MM.1S (cell line): ENCODE results near the gene PSMD11.

Source experiments
- EZH2 ChIP-seq: fragments of 300-600 bp; sonication (generic); optimal IDR thresholded peaks from 2 replicates; pipeline ENCODE3; 2017; ENCODE audit warnings: low read depth, mild to moderate bottlenecking, antibody characterized with exemption, low read length, mixed read lengths
- TF ChIP-seq, protein P1 (sequence below): fragments of 300-600 bp; sonication (generic); IDR thresholded peaks from 2 replicates; pipeline ENCODE4 v1.5.1; 2016; ENCODE audit warnings: antibody characterized with exemption, low read length, mixed read lengths

DNA sequence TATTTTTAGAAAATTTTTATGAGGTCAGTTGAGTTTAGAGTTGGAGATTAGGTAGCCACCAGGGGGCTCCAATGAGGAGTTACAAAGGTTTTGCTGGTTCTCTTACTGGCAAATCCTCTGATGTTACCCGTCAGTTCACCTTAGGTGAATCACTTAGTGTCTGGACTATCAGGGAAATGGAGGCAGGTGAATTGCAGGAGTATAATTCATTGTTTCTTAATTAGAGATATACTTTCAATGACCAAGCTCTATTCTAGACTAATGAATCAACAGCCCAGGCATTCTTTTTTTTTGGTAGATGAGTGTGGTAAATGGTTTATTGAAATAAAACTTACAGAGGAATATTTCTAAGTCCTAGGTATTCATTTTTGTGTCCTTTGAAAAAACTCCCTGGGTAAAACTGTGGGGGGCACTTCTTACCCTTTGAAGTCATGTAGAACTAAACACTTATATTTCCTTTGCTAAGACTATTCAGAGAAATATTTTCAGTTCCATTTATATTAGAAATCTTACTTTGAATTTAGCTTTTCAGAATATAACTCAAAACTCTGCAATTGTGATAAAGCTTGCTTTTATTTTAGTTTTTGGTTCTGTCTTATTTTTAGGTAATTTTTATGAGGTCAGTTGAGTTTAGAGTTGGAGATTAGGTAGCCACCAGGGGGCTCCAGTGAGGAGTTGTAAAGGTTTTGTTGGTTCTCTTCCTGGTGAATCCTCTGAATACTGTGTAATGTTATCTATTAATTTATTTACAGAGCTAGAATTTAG lies 17.7 kb downstream of the PSMD11 start:
- TF ChIP-seq, protein P1, sequence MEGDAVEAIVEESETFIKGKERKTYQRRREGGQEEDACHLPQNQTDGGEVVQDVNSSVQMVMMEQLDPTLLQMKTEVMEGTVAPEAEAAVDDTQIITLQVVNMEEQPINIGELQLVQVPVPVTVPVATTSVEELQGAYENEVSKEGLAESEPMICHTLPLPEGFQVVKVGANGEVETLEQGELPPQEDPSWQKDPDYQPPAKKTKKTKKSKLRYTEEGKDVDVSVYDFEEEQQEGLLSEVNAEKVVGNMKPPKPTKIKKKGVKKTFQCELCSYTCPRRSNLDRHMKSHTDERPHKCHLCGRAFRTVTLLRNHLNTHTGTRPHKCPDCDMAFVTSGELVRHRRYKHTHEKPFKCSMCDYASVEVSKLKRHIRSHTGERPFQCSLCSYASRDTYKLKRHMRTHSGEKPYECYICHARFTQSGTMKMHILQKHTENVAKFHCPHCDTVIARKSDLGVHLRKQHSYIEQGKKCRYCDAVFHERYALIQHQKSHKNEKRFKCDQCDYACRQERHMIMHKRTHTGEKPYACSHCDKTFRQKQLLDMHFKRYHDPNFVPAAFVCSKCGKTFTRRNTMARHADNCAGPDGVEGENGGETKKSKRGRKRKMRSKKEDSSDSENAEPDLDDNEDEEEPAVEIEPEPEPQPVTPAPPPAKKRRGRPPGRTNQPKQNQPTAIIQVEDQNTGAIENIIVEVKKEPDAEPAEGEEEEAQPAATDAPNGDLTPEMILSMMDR, result peak; percentile 69
- TF ChIP-seq EZH2, result no peak
